Measurements from ENCODE around the gene PTPRS.

- no peak for TF ChIP-seq POLR2A (IDR thresholded peaks at IDR 0.05)
- TF ChIP-seq, protein P1, sequence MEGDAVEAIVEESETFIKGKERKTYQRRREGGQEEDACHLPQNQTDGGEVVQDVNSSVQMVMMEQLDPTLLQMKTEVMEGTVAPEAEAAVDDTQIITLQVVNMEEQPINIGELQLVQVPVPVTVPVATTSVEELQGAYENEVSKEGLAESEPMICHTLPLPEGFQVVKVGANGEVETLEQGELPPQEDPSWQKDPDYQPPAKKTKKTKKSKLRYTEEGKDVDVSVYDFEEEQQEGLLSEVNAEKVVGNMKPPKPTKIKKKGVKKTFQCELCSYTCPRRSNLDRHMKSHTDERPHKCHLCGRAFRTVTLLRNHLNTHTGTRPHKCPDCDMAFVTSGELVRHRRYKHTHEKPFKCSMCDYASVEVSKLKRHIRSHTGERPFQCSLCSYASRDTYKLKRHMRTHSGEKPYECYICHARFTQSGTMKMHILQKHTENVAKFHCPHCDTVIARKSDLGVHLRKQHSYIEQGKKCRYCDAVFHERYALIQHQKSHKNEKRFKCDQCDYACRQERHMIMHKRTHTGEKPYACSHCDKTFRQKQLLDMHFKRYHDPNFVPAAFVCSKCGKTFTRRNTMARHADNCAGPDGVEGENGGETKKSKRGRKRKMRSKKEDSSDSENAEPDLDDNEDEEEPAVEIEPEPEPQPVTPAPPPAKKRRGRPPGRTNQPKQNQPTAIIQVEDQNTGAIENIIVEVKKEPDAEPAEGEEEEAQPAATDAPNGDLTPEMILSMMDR (IDR thresholded peaks at IDR 0.05): no peak
Measured at GRCh38 chr19:5324947-5325346, 15.7 kb downstream of the PTPRS start.

All from right lobe of liver (tissue), 4 donors.